ENCODE measurements around the gene SPPL2B.

GRCh38 chr19:2332341-2333026 is 4.0 kb downstream of the SPPL2B start:
- TF ChIP-seq, protein P1, sequence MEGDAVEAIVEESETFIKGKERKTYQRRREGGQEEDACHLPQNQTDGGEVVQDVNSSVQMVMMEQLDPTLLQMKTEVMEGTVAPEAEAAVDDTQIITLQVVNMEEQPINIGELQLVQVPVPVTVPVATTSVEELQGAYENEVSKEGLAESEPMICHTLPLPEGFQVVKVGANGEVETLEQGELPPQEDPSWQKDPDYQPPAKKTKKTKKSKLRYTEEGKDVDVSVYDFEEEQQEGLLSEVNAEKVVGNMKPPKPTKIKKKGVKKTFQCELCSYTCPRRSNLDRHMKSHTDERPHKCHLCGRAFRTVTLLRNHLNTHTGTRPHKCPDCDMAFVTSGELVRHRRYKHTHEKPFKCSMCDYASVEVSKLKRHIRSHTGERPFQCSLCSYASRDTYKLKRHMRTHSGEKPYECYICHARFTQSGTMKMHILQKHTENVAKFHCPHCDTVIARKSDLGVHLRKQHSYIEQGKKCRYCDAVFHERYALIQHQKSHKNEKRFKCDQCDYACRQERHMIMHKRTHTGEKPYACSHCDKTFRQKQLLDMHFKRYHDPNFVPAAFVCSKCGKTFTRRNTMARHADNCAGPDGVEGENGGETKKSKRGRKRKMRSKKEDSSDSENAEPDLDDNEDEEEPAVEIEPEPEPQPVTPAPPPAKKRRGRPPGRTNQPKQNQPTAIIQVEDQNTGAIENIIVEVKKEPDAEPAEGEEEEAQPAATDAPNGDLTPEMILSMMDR (IDR thresholded peaks at IDR 0.05) = no peak
- TF ChIP-seq POLR2A (IDR thresholded peaks at IDR 0.05) (no peak), EP300 (IDR thresholded peaks at IDR 0.05) (no peak), POLR2AphosphoS5 (IDR thresholded peaks at IDR 0.05) (no peak)

All from upper lobe of left lung (tissue), 4 donors.